MM.1S (cell line): ENCODE measurements around the gene IRAK2.

Source experiments
- DNase-seq: peaks from one replicate; pipeline ENCODE4 v3.0.0-alpha.2; 2015
- H2AFZ ChIP-seq: fragments of 300-600 bp; sonication (generic); 2 replicates; pipeline ENCODE4 v1.6.0; 2016; ENCODE audit warnings: antibody characterized with exemption, low read length
- H3F3A ChIP-seq: fragments of 300-600 bp; sonication (generic); 2 replicates; pipeline ENCODE4 v1.6.1; 2016; ENCODE audit warnings: mild to moderate bottlenecking, antibody characterized with exemption, low read length, moderate library complexity, mixed read lengths; ENCODE audit not compliant: insufficient read depth
- H3K27ac ChIP-seq: fragments of 300-600 bp; sonication (generic); 2 replicates; pipeline ENCODE4 v1.5.1; 2016; ENCODE audit warnings: mild to moderate bottlenecking, low read length
- H3K27me3 ChIP-seq: fragments of 300-600 bp; sonication (generic); replicated peaks from 2 replicates; pipeline ENCODE4 v1.6.0; 2016; ENCODE audit warnings: low read length; ENCODE audit not compliant: insufficient read depth
- H3K36me3 ChIP-seq: fragments of 300-600 bp; sonication (generic); replicated peaks from 2 replicates; pipeline ENCODE4 v1.6.1; 2016; ENCODE audit warnings: mild to moderate bottlenecking, low read length, mixed read lengths; ENCODE audit not compliant: insufficient read depth
- H3K4me1 ChIP-seq: fragments of 300-600 bp; sonication (generic); 2 replicates; pipeline ENCODE4 v1.6.1; 2016; ENCODE audit warnings: low read length, mixed read lengths
- H3K4me2 ChIP-seq: fragments of 300-600 bp; sonication (generic); 2 replicates; pipeline ENCODE4 v1.6.0; 2016; ENCODE audit warnings: low read depth, low read length
- H3K4me3 ChIP-seq: fragments of 300-600 bp; sonication (generic); 2 replicates; pipeline ENCODE4 v1.5.1; 2016; ENCODE audit warnings: low read length, mixed read lengths
- H3K79me2 ChIP-seq: fragments of 300-600 bp; sonication (generic); 2 replicates; pipeline ENCODE4 v1.6.1; 2016; ENCODE audit warnings: mixed run types, low read length, mixed read lengths
- H3K9ac ChIP-seq: fragments of 300-600 bp; sonication (generic); 2 replicates; pipeline ENCODE4 v1.6.1; 2016; ENCODE audit warnings: low read length, mixed read lengths
- H3K9me2 ChIP-seq: fragments of 300-600 bp; sonication (generic); replicated peaks from 2 replicates; pipeline ENCODE4 v1.6.1; 2016; ENCODE audit warnings: mild to moderate bottlenecking, low read length, mixed read lengths; ENCODE audit not compliant: insufficient read depth
- H3K9me3 ChIP-seq: fragments of 300-600 bp; sonication (generic); replicated peaks from 2 replicates; pipeline ENCODE4 v1.6.1; 2016; ENCODE audit warnings: mild to moderate bottlenecking, low read length, mixed read lengths; ENCODE audit not compliant: insufficient read depth
- H4K20me1 ChIP-seq: fragments of 300-600 bp; sonication (generic); 2 replicates; pipeline ENCODE4 v1.6.1; 2016; ENCODE audit warnings: mild to moderate bottlenecking, low read length, moderate library complexity, mixed read lengths; ENCODE audit not compliant: insufficient read depth
- EZH2 ChIP-seq: fragments of 300-600 bp; sonication (generic); optimal IDR thresholded peaks from 2 replicates; pipeline ENCODE3; 2017; ENCODE audit warnings: low read depth, mild to moderate bottlenecking, antibody characterized with exemption, low read length, mixed read lengths
- EZH2phosphoT487 ChIP-seq: fragments of 300-600 bp; sonication (generic); IDR thresholded peaks from 2 replicates; pipeline ENCODE4 v1.6.1; 2018; ENCODE audit warnings: antibody characterized with exemption, low read length
- TF ChIP-seq, protein P1 (sequence below): fragments of 300-600 bp; sonication (generic); IDR thresholded peaks from 2 replicates; pipeline ENCODE4 v1.5.1; 2016; ENCODE audit warnings: antibody characterized with exemption, low read length, mixed read lengths

IRAK2 gene

GRCh38 chr3:10194328-10195071, 29.8 kb downstream of the IRAK2 start:
- H3K27me3 ChIP-seq: no peaks in the 10 kb centered on the region
- no peaks in the 10 kb centered on the region for H3K9me2 ChIP-seq
- H3K4me2 ChIP-seq: no peak overlapping the region
- H3K9ac ChIP-seq: no peak overlapping the region
- H3K27ac ChIP-seq: no peak overlapping the region
- no peak for DNase-seq
- H3K79me2 ChIP-seq: no peaks in the 10 kb centered on the region
- H3K4me1 ChIP-seq: peaks cover 24% of the 10 kb centered on the region
- no peak overlapping the region for H2AFZ ChIP-seq
- H4K20me1 ChIP-seq: no peaks in the 10 kb centered on the region
- no peaks in the 10 kb centered on the region for H3K9me3 ChIP-seq
- peaks cover 16% of the 10 kb centered on the region for H3F3A ChIP-seq
- no peak for TF ChIP-seq EZH2
- H3K4me3 ChIP-seq: no peak overlapping the region
- H3K36me3 ChIP-seq: no peaks in the 10 kb centered on the region

DNA sequence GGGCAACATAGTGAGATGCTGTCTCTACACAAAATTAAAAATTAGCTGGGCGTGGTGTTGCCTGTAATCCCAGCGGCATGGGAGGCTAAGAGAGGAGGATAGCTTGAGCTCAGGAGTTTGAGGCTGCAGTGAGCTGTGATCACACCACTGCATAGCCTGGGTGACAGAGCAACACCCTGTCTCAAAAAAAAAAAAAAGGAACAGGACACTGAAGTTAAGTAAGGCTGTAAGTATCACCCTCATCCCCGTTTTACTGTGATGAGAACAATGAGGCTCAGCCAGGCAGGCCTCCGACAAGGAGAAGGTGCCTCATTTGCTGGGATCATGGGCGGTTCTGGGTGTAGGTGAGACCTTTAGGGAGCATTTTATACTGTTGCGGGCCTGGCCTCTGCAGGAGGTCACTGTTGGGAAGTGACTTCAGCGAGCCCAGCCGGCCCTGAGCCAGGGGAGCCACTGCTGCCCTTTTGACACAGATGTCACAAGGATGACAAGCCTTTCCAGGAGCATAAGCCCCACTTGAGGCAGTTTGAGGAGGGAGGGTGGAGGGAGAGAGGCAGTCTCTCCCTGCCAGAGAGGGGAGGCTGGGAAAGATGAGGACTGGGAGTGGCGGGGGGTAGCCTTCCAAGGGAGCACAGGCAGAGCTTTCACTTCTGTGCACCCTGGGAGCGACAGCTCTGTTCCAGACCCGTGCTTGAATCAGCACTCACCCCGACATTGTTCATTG, 30.8 kb downstream of the IRAK2 start:
- H3K79me2 ChIP-seq: no peaks in the 10 kb centered on the region
- H3K36me3 ChIP-seq: no peaks in the 10 kb centered on the region
- H2AFZ ChIP-seq: no peak overlapping the region
- no peaks in the 10 kb centered on the region for H3K27me3 ChIP-seq
- H3K9me2 ChIP-seq: no peaks in the 10 kb centered on the region
- no peaks in the 10 kb centered on the region for H3K9me3 ChIP-seq
- no peak overlapping the region for H3K27ac ChIP-seq
- TF ChIP-seq, protein P1, sequence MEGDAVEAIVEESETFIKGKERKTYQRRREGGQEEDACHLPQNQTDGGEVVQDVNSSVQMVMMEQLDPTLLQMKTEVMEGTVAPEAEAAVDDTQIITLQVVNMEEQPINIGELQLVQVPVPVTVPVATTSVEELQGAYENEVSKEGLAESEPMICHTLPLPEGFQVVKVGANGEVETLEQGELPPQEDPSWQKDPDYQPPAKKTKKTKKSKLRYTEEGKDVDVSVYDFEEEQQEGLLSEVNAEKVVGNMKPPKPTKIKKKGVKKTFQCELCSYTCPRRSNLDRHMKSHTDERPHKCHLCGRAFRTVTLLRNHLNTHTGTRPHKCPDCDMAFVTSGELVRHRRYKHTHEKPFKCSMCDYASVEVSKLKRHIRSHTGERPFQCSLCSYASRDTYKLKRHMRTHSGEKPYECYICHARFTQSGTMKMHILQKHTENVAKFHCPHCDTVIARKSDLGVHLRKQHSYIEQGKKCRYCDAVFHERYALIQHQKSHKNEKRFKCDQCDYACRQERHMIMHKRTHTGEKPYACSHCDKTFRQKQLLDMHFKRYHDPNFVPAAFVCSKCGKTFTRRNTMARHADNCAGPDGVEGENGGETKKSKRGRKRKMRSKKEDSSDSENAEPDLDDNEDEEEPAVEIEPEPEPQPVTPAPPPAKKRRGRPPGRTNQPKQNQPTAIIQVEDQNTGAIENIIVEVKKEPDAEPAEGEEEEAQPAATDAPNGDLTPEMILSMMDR: no peak
- TF ChIP-seq EZH2 (no peak), EZH2phosphoT487 (no peak)
- no peak overlapping the region for H3K4me3 ChIP-seq
- no peaks in the 10 kb centered on the region for H4K20me1 ChIP-seq
- peaks cover 11% of the 10 kb centered on the region; the same call in 1 of the 2 replicates for H3F3A ChIP-seq
- peaks cover 20% of the 10 kb centered on the region for H3K4me1 ChIP-seq
- DNase-seq: no peak
- H3K4me2 ChIP-seq: no peak overlapping the region
- no peak overlapping the region for H3K9ac ChIP-seq

DNA sequence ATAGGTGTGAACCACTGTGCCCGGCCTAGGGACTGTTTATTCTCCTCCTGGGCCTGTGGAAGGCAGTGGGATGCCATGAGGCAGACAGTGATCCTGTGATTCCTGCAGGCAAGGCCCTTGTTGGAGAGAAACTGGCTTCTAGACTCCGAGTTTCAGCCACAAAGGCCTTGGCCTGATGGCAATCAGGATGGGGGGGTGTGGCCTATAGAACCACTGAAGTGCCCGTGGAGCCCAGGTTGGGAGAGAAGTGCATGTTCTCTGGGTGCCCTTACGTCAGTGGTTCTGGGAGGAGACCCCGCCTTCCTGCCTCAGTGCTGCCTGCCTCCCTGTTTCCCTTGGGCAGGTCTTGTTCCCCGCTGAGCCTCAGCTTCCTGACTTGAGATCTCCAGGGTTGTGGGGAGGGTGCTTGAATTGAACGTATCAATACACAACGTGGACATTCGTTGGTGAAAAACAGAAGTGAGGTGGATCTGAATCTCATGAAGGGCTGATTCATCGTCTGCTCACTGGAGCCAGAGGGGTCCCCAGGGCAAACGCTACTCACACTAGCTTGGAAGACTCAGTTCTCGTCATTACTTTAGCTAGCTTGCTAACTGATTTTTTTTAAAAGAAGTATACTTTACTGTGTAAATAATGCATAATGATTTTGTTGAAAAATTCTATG, 31.8 kb downstream of the IRAK2 start:
- H3K4me1 ChIP-seq: peaks cover 20% of the 10 kb centered on the region
- no peak overlapping the region for H2AFZ ChIP-seq

More for the DNA sequence above, 31.8 kb downstream of the IRAK2 start:
- Histone ChIP-seq H3K4me2 (no peak overlapping the region), H3K9me2 (no peaks in the 10 kb centered on the region), H3K9ac (no peak overlapping the region), H3F3A (peaks cover 11% of the 10 kb centered on the region; the same call in 1 of the 2 replicates), H3K27me3 (no peaks in the 10 kb centered on the region), H3K36me3 (no peaks in the 10 kb centered on the region), H3K79me2 (no peaks in the 10 kb centered on the region), H4K20me1 (no peaks in the 10 kb centered on the region), H3K27ac (no peak overlapping the region), H3K4me3 (no peak overlapping the region), H3K9me3 (no peaks in the 10 kb centered on the region)
- TF ChIP-seq, protein P1: no peak
- TF ChIP-seq EZH2 (no peak), EZH2phosphoT487 (no peak)
- DNase-seq: peak; percentile 18
